MM.1S (cell line): ENCODE measurements around the gene GRB2.

Source experiments
- EZH2 ChIP-seq: fragments of 300-600 bp; sonication (generic); optimal IDR thresholded peaks from 2 replicates; pipeline ENCODE3; 2017; ENCODE audit warnings: low read depth, mild to moderate bottlenecking, antibody characterized with exemption, low read length, mixed read lengths
- EZH2phosphoT487 ChIP-seq: fragments of 300-600 bp; sonication (generic); IDR thresholded peaks from 2 replicates; pipeline ENCODE4 v1.6.1; 2018; ENCODE audit warnings: antibody characterized with exemption, low read length
- TF ChIP-seq, protein P1 (sequence below): fragments of 300-600 bp; sonication (generic); IDR thresholded peaks from 2 replicates; pipeline ENCODE4 v1.5.1; 2016; ENCODE audit warnings: antibody characterized with exemption, low read length, mixed read lengths

DNA sequence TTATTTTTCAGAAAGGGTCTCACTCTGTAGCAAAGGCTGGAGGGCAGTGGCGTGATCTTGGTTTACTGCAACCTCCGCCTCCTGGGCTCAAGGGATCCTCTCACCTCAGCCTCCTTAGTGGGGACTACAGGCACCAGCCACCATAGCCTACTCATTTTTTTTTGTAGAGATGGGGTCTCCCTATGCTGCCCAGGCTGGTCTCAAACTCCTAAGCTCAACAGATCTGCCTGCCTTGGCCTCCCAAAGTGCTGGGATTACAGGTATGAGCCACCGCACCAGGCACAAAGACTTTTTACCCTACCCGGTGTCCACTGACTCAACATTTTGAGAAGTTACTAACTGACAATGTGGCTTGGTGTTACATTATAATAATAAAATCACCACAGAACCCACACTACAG, 7.2 kb downstream of the GRB2 start:
- TF ChIP-seq, protein P1, sequence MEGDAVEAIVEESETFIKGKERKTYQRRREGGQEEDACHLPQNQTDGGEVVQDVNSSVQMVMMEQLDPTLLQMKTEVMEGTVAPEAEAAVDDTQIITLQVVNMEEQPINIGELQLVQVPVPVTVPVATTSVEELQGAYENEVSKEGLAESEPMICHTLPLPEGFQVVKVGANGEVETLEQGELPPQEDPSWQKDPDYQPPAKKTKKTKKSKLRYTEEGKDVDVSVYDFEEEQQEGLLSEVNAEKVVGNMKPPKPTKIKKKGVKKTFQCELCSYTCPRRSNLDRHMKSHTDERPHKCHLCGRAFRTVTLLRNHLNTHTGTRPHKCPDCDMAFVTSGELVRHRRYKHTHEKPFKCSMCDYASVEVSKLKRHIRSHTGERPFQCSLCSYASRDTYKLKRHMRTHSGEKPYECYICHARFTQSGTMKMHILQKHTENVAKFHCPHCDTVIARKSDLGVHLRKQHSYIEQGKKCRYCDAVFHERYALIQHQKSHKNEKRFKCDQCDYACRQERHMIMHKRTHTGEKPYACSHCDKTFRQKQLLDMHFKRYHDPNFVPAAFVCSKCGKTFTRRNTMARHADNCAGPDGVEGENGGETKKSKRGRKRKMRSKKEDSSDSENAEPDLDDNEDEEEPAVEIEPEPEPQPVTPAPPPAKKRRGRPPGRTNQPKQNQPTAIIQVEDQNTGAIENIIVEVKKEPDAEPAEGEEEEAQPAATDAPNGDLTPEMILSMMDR, result no peak
- TF ChIP-seq EZH2phosphoT487 (no peak), EZH2 (no peak)
